Measurements from ENCODE around the gene ETF1. TPM values are rescaled to one million over a fixed set of nuclear protein-coding genes. Genes with fewer than 3 reads are reported as not detected.

The ETF1 gene
- polyA plus RNA-seq, 3 donors, result 34.8 to 71.4 (median 61.6) TPM

DNA sequence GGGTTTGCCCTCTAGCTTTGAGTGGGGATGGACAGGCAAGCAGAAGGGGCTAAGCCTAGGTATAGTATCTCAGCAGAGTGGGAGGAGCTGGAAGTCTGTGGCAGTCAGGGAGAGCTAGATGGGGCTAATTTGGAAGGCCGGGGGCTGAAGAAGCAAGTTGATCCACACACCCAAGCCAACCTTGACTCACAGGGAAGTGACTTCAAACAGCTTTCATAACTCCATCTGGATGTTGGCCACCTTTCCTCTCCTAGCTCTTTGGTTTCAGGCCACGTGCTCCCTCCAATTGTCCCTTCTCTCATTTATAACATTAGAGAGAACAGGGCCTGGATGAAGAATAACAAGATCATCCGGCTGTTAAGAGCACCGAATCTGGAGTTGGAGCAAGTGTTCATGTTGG, 40.9 kb downstream of the ETF1 start:
- no peak for DNase-seq
- intact Hi-C loops (cut with micrococcal nuclease), result loop anchor here in 1 of 2 donors (2.0 kb wide), 1 partner anchor 51 kb away; no protein-coding TSS in a partner anchor
- H3K36me3 ChIP-seq (replicated peaks in 1 of 2; ENCODE audit: control insufficient read depth in 1 of 2, insufficient read depth in 2 of 2, low read length in 2 of 2), result peaks cover 3 to 19% of the 10 kb centered on the region in 2 donors
- H2AFZ ChIP-seq (ENCODE audit: insufficient read depth, low read depth, low read length, poor library complexity, severe bottlenecking), result no peak overlapping the region
- H3K27ac Mint-ChIP-seq, result no peak overlapping the region
- H3K36me3 Mint-ChIP-seq, result peaks cover 3 to 17% of the 10 kb centered on the region in 2 donors
- H4K20me1 ChIP-seq (ENCODE audit: insufficient read depth, low read length), result peaks cover 19% of the 10 kb centered on the region
- H3K4me3 Mint-ChIP-seq, result no peak overlapping the region
- no peaks in the 10 kb centered on the region for H3K79me2 ChIP-seq (ENCODE audit: insufficient read depth, low read length)
- 100% methylated on average over 1 of the region's 4 CpGs for WGBS (ENCODE audit: insufficient coverage)
- TF ChIP-seq, protein P1, sequence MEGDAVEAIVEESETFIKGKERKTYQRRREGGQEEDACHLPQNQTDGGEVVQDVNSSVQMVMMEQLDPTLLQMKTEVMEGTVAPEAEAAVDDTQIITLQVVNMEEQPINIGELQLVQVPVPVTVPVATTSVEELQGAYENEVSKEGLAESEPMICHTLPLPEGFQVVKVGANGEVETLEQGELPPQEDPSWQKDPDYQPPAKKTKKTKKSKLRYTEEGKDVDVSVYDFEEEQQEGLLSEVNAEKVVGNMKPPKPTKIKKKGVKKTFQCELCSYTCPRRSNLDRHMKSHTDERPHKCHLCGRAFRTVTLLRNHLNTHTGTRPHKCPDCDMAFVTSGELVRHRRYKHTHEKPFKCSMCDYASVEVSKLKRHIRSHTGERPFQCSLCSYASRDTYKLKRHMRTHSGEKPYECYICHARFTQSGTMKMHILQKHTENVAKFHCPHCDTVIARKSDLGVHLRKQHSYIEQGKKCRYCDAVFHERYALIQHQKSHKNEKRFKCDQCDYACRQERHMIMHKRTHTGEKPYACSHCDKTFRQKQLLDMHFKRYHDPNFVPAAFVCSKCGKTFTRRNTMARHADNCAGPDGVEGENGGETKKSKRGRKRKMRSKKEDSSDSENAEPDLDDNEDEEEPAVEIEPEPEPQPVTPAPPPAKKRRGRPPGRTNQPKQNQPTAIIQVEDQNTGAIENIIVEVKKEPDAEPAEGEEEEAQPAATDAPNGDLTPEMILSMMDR (IDR thresholded peaks at IDR 0.05), result no peak
- no peak overlapping the region for H3K27ac ChIP-seq (ENCODE audit: low read depth in 1 of 2, low read length in 2 of 2)
- H3K4me2 ChIP-seq (replicated peaks; ENCODE audit: extremely low read depth, low read length, poor library complexity, severe bottlenecking), result no peak overlapping the region
- no peaks in the 10 kb centered on the region for H3K4me1 ChIP-seq (ENCODE audit: control insufficient read depth in 1 of 2, insufficient read depth in 2 of 2, low read length in 2 of 2)
- no peak overlapping the region for H3K9ac ChIP-seq (ENCODE audit: insufficient read depth, low read length, poor library complexity, severe bottlenecking)
- no peak overlapping the region for H3K4me3 ChIP-seq (replicated peaks in 1 of 3; ENCODE audit: low read depth in 2 of 3, low read length in 3 of 3)
- H3K4me1 Mint-ChIP-seq, result peaks cover under 1% of the 10 kb centered on the region
- H3K27me3 ChIP-seq (ENCODE audit: control insufficient read depth in 2 of 2, insufficient read depth in 2 of 2, low read length in 2 of 2), result no peaks in the 10 kb centered on the region
- H3K9me3 ChIP-seq (replicated peaks in 1 of 2; ENCODE audit: control insufficient read depth in 1 of 2, insufficient read depth in 1 of 2, low read length in 2 of 2), result no peaks in the 10 kb centered on the region
- peaks cover 0 to 2% (median 0%) of the 10 kb centered on the region in 7 donors for H3K9me3 Mint-ChIP-seq
- H3K27me3 Mint-ChIP-seq (ENCODE audit: low read depth in 3 of 3), result peaks cover 2 to 5% (median 5%) of the 10 kb centered on the region in 3 donors

DNA sequence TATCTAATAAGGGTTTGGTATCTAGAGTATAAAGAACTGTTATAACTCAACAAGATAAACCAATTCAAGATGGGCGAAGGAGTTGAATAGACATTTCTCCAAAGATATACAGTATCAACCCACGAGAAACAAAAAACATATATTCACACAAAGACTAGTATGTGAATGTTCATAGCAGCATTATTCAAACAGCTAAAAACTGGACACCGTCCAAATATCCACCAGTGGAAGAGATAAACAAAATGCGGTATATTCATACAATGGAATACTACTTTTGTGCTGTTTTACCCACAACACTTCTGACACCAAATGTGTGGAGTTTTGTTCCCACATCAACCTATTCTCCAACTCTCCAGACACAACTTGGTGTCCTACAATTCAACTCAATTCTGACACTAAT, 44.7 kb downstream of the ETF1 start:
- DNase-seq, result no peak
- no peak overlapping the region for H3K27ac ChIP-seq (ENCODE audit: low read depth in 1 of 2, low read length in 2 of 2)
- no peak overlapping the region for H3K4me3 Mint-ChIP-seq
- no peak overlapping the region for H3K4me3 ChIP-seq (replicated peaks in 1 of 3; ENCODE audit: low read depth in 2 of 3, low read length in 3 of 3)
- H2AFZ ChIP-seq (ENCODE audit: insufficient read depth, low read depth, low read length, poor library complexity, severe bottlenecking), result no peak overlapping the region
- H3K27ac Mint-ChIP-seq, result no peak overlapping the region
- H3K79me2 ChIP-seq (ENCODE audit: insufficient read depth, low read length), result no peaks in the 10 kb centered on the region
- 100% methylated on average over 1 of the region's 4 CpGs for WGBS (ENCODE audit: insufficient coverage)
- H3K4me2 ChIP-seq (replicated peaks; ENCODE audit: extremely low read depth, low read length, poor library complexity, severe bottlenecking), result no peak overlapping the region
- H3K9me3 ChIP-seq (replicated peaks in 1 of 2; ENCODE audit: control insufficient read depth in 1 of 2, insufficient read depth in 1 of 2, low read length in 2 of 2), result no peaks in the 10 kb centered on the region
- TF ChIP-seq, protein P1 (IDR thresholded peaks at IDR 0.05), result no peak
- H3K27me3 ChIP-seq (ENCODE audit: control insufficient read depth in 2 of 2, insufficient read depth in 2 of 2, low read length in 2 of 2), result peaks cover 0 to 2% of the 10 kb centered on the region in 2 donors
- peaks cover 9 to 14% (median 10%) of the 10 kb centered on the region in 3 donors for H3K27me3 Mint-ChIP-seq (ENCODE audit: low read depth in 3 of 3)
- no peaks in the 10 kb centered on the region for H3K4me1 Mint-ChIP-seq
- H3K9ac ChIP-seq (ENCODE audit: insufficient read depth, low read length, poor library complexity, severe bottlenecking), result no peak overlapping the region
- H3K36me3 Mint-ChIP-seq, result no peaks in the 10 kb centered on the region
- no peaks in the 10 kb centered on the region for H3K4me1 ChIP-seq (ENCODE audit: control insufficient read depth in 1 of 2, insufficient read depth in 2 of 2, low read length in 2 of 2)
- intact Hi-C loops (cut with micrococcal nuclease), result no loop called here
- peaks cover 0 to 2% (median 0%) of the 10 kb centered on the region in 7 donors for H3K9me3 Mint-ChIP-seq
- H3K36me3 ChIP-seq (replicated peaks in 1 of 2; ENCODE audit: control insufficient read depth in 1 of 2, insufficient read depth in 2 of 2, low read length in 2 of 2), result no peaks in the 10 kb centered on the region
- peaks cover 3% of the 10 kb centered on the region for H4K20me1 ChIP-seq (ENCODE audit: insufficient read depth, low read length)
